CD14-positive monocyte (primary cell): ENCODE results near the gene CDKAL1. TPM values are rescaled to one million over a fixed set of nuclear protein-coding genes. Genes with fewer than 3 reads are reported as not detected.

ENCODE experiments used
- DNase-seq, 3 donors: peaks; one replicate each; pipeline ENCODE4 v3.0.0-alpha.2; 2011 to 2022
- H2AFZ ChIP-seq: 2 replicates; pipeline ENCODE4 v1.6.0; 2012; ENCODE audit warnings: mild to moderate bottlenecking, low read depth, low read length, inconsistent platforms; ENCODE audit not compliant: insufficient read depth, poor library complexity, severe bottlenecking
- H3K27ac ChIP-seq, 2 donors: 1 replicate in 1 of 2; 2 replicates in 1 of 2; pipeline ENCODE4 v1.5.1; 2012 to 2013; ENCODE audit warnings: low read length in 2 of 2, control low read depth in 1 of 2, inconsistent platforms in 1 of 2, low read depth in 1 of 2, mild to moderate bottlenecking in 1 of 2
- H3K27me3 ChIP-seq, 2 donors: one replicate each; pipeline versions ENCODE4 v1.6.0 to v1.6.1; 2011 to 2013; ENCODE audit warnings: low read length in 2 of 2; ENCODE audit not compliant: control insufficient read depth in 2 of 2, insufficient read depth in 2 of 2
- H3K36me3 ChIP-seq, 2 donors: replicated peaks in 1 of 2; 1 replicate in 1 of 2; 2 replicates in 1 of 2; pipeline versions ENCODE4 v1.5.1 to v1.6.1; 2012 to 2013; ENCODE audit warnings: low read length in 2 of 2, control low read depth in 1 of 2, inconsistent platforms in 1 of 2, mild to moderate bottlenecking in 1 of 2; ENCODE audit not compliant: insufficient read depth in 2 of 2, control insufficient read depth in 1 of 2
- H3K4me1 ChIP-seq, 2 donors: 1 replicate in 1 of 2; 2 replicates in 1 of 2; pipeline versions ENCODE4 v1.5.1 to v1.6.1; 2012 to 2013; ENCODE audit warnings: low read length in 2 of 2, control low read depth in 1 of 2, inconsistent platforms in 1 of 2, mild to moderate bottlenecking in 1 of 2, moderate library complexity in 1 of 2; ENCODE audit not compliant: insufficient read depth in 2 of 2, control insufficient read depth in 1 of 2
- H3K4me2 ChIP-seq: replicated peaks from 2 replicates; pipeline ENCODE3; 2012; ENCODE audit warnings: low read length, moderate library complexity, mild to moderate bottlenecking; ENCODE audit not compliant: poor library complexity, severe bottlenecking; ENCODE audit errors: extremely low read depth
- H3K4me3 ChIP-seq, 3 experiments: fragments of 200-600 bp in 1 of 3; sonication (generic) in 1 of 3; replicated peaks in 1 of 3; 1 replicate in 2 of 3; 2 replicates in 1 of 3; pipeline ENCODE4 v1.5.1; 2011 to 2013; ENCODE audit warnings: low read length in 3 of 3, mild to moderate bottlenecking in 3 of 3, control low read depth in 2 of 3, low read depth in 2 of 3, inconsistent platforms in 1 of 3, moderate library complexity in 1 of 3
- H3K79me2 ChIP-seq: 2 replicates; pipeline ENCODE4 v1.6.0; 2012; ENCODE audit warnings: mild to moderate bottlenecking, control low read depth, inconsistent platforms, low read length, moderate library complexity; ENCODE audit not compliant: insufficient read depth
- H3K9ac ChIP-seq: 2 replicates; pipeline ENCODE4 v1.6.0; 2017; ENCODE audit warnings: low read length, mild to moderate bottlenecking; ENCODE audit not compliant: insufficient read depth, poor library complexity, severe bottlenecking
- H3K9me3 ChIP-seq, 2 donors: replicated peaks in 1 of 2; 1 replicate in 1 of 2; 2 replicates in 1 of 2; pipeline versions ENCODE4 v1.5.1 to v1.6.1; 2012 to 2013; ENCODE audit warnings: low read length in 2 of 2, control low read depth in 1 of 2; ENCODE audit not compliant: control insufficient read depth in 1 of 2, insufficient read depth in 1 of 2
- H4K20me1 ChIP-seq: 2 replicates; pipeline ENCODE4 v1.6.0; 2012; ENCODE audit warnings: mild to moderate bottlenecking, low read length, control low read depth, moderate library complexity; ENCODE audit not compliant: insufficient read depth
- H3K27ac Mint-ChIP-seq, 7 donors: one replicate each; pipeline ENCODE4 v1.8.0; 2020; ENCODE audit warnings: mild to moderate bottlenecking in 7 of 7, mixed read lengths in 7 of 7, moderate library complexity in 6 of 7, inconsistent platforms in 2 of 7
- H3K27me3 Mint-ChIP-seq, 3 donors: one replicate each; pipeline ENCODE4 v1.8.0; 2021 to 2022; ENCODE audit warnings: low read depth in 3 of 3, mild to moderate bottlenecking in 3 of 3, mixed read lengths in 3 of 3, moderate library complexity in 3 of 3, inconsistent platforms in 1 of 3
- H3K36me3 Mint-ChIP-seq, 2 donors: one replicate each; pipeline ENCODE4 v1.8.0; 2020; ENCODE audit warnings: mixed read lengths in 2 of 2, inconsistent platforms in 1 of 2, mild to moderate bottlenecking in 1 of 2
- H3K4me1 Mint-ChIP-seq: one replicate; pipeline ENCODE4 v1.8.0; 2020; ENCODE audit warnings: mild to moderate bottlenecking, mixed read lengths
- H3K4me3 Mint-ChIP-seq, 2 donors: one replicate each; pipeline ENCODE4 v1.8.0; 2020; ENCODE audit warnings: mild to moderate bottlenecking in 2 of 2, mixed read lengths in 2 of 2, moderate library complexity in 1 of 2
- H3K9me3 Mint-ChIP-seq, 7 donors: one replicate each; pipeline ENCODE4 v1.8.0; 2020 to 2022; ENCODE audit warnings: mixed read lengths in 7 of 7, mild to moderate bottlenecking in 6 of 7, moderate library complexity in 6 of 7, inconsistent platforms in 2 of 7
- WGBS: methylation state at CpG from one replicate; pipeline ENCODE4 v1.1.5; 2013; ENCODE audit warnings: missing lambda C conversion rate; ENCODE audit not compliant: insufficient coverage; 5-methylcytosine and 5-hydroxymethylcytosine counted together
- intact Hi-C, 2 donors: fragments of 100-400 bp; cut with micrococcal nuclease; formaldehyde crosslinking; loops; one replicate each; pipeline versions ENCODE4 v1.15.0 to v1.15.1; 2023
- polyA plus RNA-seq, 3 donors: library from polyadenylated mRNA; depleted of rRNA in 1 of 3; unstranded in 2 of 3; stranded (reverse) in 1 of 3; fragments of 300-500 nt in 2 of 3; fragments of >200 nt in 1 of 3; fragmentation: Illumina TruSeq in 2 of 3; gene quantifications; 1 replicate in 2 of 3; 2 replicates in 1 of 3; pipeline ENCODE4 v1.2.3, GENCODE V29; 2012 to 2021
- TF ChIP-seq, protein P1 (sequence below): fragments of 200-600 bp; IDR thresholded peaks from one replicate; pipeline ENCODE4 v1.8.0; 2022; ENCODE audit warnings: antibody characterized with exemption, mild to moderate bottlenecking

CDKAL1 gene
- polyA plus RNA-seq, 3 donors = 3.2 to 12.4 (median 8.3) TPM

DNA sequence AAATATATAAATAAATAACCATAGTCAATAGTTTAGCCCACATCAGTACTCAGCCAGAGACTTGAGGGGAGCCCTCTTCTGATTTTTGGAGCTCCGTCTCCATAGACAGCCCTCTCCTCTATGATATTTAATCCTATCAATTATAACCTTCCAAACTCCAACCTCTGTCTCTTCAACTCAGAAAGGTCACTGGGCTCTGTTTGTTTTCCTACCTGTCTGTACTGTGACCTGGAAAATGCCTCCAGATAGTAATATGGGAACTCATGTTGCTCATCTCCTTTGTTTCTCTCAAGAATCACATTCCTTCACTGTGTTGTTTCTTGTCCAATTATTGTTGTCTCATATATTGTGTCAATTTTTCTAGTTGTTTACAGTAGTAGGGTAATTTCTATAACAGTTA is 409.7 kb downstream of the CDKAL1 start:
- H3K27me3 Mint-ChIP-seq = no peaks in the 10 kb centered on the region
- Histone ChIP-seq H3K27me3 (no peaks in the 10 kb centered on the region), H3K9me3 (peaks cover 3 to 13% of the 10 kb centered on the region in 2 donors), H3K4me1 (no peaks in the 10 kb centered on the region), H4K20me1 (no peaks in the 10 kb centered on the region), H3K27ac (no peak overlapping the region), H3K9ac (no peak overlapping the region), H3K4me3 (no peak overlapping the region), H3K4me2 (no peak overlapping the region), H3K36me3 (no peaks in the 10 kb centered on the region), H3K79me2 (no peaks in the 10 kb centered on the region), H2AFZ (no peak overlapping the region)
- TF ChIP-seq, protein P1, sequence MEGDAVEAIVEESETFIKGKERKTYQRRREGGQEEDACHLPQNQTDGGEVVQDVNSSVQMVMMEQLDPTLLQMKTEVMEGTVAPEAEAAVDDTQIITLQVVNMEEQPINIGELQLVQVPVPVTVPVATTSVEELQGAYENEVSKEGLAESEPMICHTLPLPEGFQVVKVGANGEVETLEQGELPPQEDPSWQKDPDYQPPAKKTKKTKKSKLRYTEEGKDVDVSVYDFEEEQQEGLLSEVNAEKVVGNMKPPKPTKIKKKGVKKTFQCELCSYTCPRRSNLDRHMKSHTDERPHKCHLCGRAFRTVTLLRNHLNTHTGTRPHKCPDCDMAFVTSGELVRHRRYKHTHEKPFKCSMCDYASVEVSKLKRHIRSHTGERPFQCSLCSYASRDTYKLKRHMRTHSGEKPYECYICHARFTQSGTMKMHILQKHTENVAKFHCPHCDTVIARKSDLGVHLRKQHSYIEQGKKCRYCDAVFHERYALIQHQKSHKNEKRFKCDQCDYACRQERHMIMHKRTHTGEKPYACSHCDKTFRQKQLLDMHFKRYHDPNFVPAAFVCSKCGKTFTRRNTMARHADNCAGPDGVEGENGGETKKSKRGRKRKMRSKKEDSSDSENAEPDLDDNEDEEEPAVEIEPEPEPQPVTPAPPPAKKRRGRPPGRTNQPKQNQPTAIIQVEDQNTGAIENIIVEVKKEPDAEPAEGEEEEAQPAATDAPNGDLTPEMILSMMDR = no peak
- intact Hi-C loops = no loop called here
- H3K9me3 Mint-ChIP-seq = peaks cover 4 to 23% (median 12%) of the 10 kb centered on the region in 7 donors
- H3K36me3 Mint-ChIP-seq = no peaks in the 10 kb centered on the region
- no peaks in the 10 kb centered on the region for H3K4me1 Mint-ChIP-seq
- no peak overlapping the region for H3K27ac Mint-ChIP-seq
- no CpG with 5 or more reads among the region's 1 CpG for WGBS
- DNase-seq = no peak
- no peak overlapping the region for H3K4me3 Mint-ChIP-seq

DNA sequence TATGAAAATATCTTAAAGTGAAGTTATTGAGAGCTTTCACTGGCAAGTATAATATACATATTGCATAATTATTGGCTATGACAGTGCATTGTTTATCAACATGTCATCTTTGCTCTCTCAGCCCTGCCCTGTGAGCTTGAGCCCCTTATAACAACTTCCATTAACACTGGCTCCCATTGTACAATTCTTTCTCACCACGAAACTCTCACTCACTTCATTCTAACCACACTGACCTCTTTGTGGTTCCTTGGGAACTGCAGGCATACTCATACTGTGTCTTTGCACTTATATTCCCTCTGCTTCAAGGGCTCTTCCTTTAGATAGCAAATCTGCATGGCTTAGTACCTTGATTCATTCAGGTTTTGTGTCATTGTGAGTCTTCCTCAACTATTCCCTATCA is 411.8 kb downstream of the CDKAL1 start:
- no peak overlapping the region for H3K4me3 ChIP-seq
- no peaks in the 10 kb centered on the region for H3K4me1 Mint-ChIP-seq
- no peak overlapping the region for H2AFZ ChIP-seq
- H3K9me3 ChIP-seq = peaks cover 3 to 7% of the 10 kb centered on the region in 2 donors
- no peak overlapping the region for H3K27ac ChIP-seq
- intact Hi-C loops = no loop called here
- H3K79me2 ChIP-seq = no peaks in the 10 kb centered on the region
- no peak overlapping the region for H3K4me2 ChIP-seq
- TF ChIP-seq, protein P1 = no peak
- no peak overlapping the region for H3K27ac Mint-ChIP-seq
- no peaks in the 10 kb centered on the region for H3K36me3 Mint-ChIP-seq
- H3K36me3 ChIP-seq = no peaks in the 10 kb centered on the region
- H4K20me1 ChIP-seq = no peaks in the 10 kb centered on the region
- H3K9me3 Mint-ChIP-seq = peaks cover 4 to 23% (median 12%) of the 10 kb centered on the region in 7 donors
- no peaks in the 10 kb centered on the region for H3K27me3 ChIP-seq
- H3K4me1 ChIP-seq = no peaks in the 10 kb centered on the region
- H3K4me3 Mint-ChIP-seq = no peak overlapping the region
- DNase-seq = no peak
- WGBS = 45% methylated on average over 1 of the region's 1 CpG
- no peaks in the 10 kb centered on the region for H3K27me3 Mint-ChIP-seq
- H3K9ac ChIP-seq = no peak overlapping the region
